Measurements from ENCODE around the gene LRP8. TPM values are rescaled to one million over a fixed set of nuclear protein-coding genes. Genes with fewer than 3 reads are reported as not detected.

Gene LRP8
- polyA plus RNA-seq, 1 donor (not counting 4 experiments of a cell fraction or from before 2014, with no cell fraction given), result 31.0 TPM

DNA sequence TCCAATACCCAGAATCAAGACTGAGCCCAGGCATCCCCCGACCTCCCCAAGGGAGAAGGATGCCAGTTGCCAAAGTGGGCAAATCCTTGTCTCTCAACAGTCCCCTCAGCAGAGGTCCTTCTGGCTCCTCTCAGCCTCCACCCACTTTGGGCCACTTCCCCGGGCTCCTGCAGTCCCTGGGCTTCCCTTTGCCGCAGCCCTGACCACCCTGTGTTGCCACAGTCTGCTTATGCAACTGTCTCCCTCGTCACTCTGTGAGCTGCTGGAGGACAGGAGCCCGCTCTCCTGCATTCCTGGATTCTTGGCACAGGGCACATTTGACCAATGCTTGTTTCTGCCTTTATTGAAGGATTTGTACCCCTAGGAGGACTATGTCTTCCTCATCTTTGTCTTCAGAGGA lies 2.9 kb upstream of the LRP8 start:
- Histone ChIP-seq H3K9ac (ENCODE audit: control insufficient read depth, extremely low read depth, insufficient read depth, low read length) (no peak overlapping the region), H3K4me3 (ENCODE audit: control insufficient read depth in 2 of 3, extremely low read depth in 1 of 3, insufficient read depth in 2 of 3, low read depth in 1 of 3, low read length in 3 of 3) (no peak overlapping the region), H3K27ac (ENCODE audit: control insufficient read depth, insufficient read depth, low read length) (no peak overlapping the region), H3K4me2 (ENCODE audit: control insufficient read depth, extremely low read depth, insufficient read depth, low read depth, low read length) (no peak overlapping the region), H3K36me3 (ENCODE audit: control insufficient read depth in 2 of 2, extremely low read depth in 1 of 2, insufficient read depth in 2 of 2, low read length in 2 of 2) (no peaks in the 10 kb centered on the region), H2AFZ (ENCODE audit: control insufficient read depth, low read length) (no peak overlapping the region), H3K4me1 (ENCODE audit: control insufficient read depth, extremely low read depth, insufficient read depth, low read length) (peaks cover 2% of the 10 kb centered on the region), H3K79me2 (ENCODE audit: control insufficient read depth, insufficient read depth, low read length) (peaks cover 2% of the 10 kb centered on the region), H3K9me3 (ENCODE audit: control insufficient read depth, low read depth, low read length) (no peaks in the 10 kb centered on the region), H4K20me1 (ENCODE audit: control insufficient read depth, extremely low read depth, insufficient read depth, low read length) (no peaks in the 10 kb centered on the region), H3K27me3 (ENCODE audit: control insufficient read depth, extremely low read depth, insufficient read depth, low read length) (peaks cover 6% of the 10 kb centered on the region), H3K9me1 (ENCODE audit: control insufficient read depth, extremely low read depth, insufficient read depth, low read length) (no peaks in the 10 kb centered on the region)
- no peak for FAIRE-seq
- DNase-seq (ENCODE audit: low read depth, low spot score), result no peak
- TF ChIP-seq EZH2 (IDR thresholded peaks at IDR 0.05; ENCODE audit: low read length), result no peak
- TF ChIP-seq, protein P1, sequence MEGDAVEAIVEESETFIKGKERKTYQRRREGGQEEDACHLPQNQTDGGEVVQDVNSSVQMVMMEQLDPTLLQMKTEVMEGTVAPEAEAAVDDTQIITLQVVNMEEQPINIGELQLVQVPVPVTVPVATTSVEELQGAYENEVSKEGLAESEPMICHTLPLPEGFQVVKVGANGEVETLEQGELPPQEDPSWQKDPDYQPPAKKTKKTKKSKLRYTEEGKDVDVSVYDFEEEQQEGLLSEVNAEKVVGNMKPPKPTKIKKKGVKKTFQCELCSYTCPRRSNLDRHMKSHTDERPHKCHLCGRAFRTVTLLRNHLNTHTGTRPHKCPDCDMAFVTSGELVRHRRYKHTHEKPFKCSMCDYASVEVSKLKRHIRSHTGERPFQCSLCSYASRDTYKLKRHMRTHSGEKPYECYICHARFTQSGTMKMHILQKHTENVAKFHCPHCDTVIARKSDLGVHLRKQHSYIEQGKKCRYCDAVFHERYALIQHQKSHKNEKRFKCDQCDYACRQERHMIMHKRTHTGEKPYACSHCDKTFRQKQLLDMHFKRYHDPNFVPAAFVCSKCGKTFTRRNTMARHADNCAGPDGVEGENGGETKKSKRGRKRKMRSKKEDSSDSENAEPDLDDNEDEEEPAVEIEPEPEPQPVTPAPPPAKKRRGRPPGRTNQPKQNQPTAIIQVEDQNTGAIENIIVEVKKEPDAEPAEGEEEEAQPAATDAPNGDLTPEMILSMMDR (optimal IDR thresholded peaks at IDR 0.05 in 1 of 3, IDR thresholded peaks at IDR 0.05 in 1 of 3, conservative IDR thresholded peaks at IDR 0.05 in 1 of 3; ENCODE audit: extremely low read depth in 1 of 3, insufficient read depth in 2 of 3, low read length in 3 of 3), result no peak
- dilution Hi-C loops (cut with MboI; ENCODE audit: extremely low pct_ligation_motif_present, low sequenced_read_pairs), result no loop called here

DNA sequence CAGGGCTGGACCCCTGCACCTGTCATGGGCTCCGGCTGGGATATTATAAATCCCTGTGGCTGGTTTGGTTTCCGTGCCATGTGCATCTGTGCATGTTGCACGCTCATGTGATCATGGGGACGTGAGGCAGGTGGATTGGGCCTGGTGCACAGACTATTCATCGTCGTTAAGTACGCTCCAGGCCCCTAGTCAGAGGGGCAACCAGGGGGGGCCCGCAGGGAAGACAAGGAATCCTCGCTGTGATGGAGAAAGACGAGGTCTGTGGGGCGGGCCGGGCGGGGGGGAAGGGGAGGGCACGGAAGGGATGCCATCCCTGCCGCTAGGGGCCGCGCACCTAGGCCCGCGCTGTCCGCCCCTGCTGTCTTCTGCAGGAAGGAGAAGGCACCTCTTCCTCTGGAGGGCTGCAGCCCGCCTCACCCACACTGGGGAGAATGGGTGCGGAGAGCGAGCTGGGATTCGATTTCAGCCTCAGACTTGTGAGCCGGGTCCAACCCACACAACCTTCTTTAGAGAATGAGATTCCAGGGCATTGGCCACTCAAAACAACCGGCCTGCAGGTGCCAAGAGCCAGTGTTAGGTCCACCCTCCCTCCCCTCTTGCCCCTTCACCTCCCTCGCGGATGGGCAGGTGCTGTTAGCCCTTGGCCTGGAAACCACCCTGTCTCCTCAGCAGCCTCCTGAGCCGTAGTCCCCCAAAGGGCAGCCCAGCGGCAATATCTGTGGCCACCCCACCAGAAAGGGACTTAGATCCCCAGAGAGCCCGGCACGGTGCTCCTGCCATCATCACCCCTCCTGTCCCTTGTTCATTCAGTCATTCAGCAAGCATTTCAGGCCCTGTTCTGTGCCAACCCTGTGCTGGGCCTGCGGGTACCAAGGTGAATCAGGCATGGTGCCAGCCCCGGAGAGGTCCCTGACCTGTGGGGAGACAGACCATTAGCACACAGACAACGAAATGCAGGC lies 950 bp upstream of the LRP8 start:
- Histone ChIP-seq H3K27me3 (ENCODE audit: control insufficient read depth, extremely low read depth, insufficient read depth, low read length) (peaks cover 6% of the 10 kb centered on the region), H3K36me3 (ENCODE audit: control insufficient read depth in 2 of 2, extremely low read depth in 1 of 2, insufficient read depth in 2 of 2, low read length in 2 of 2) (peaks cover 0 to 12% of the 10 kb centered on the region in 2 experiments), H3K4me1 (ENCODE audit: control insufficient read depth, extremely low read depth, insufficient read depth, low read length) (peaks cover 14% of the 10 kb centered on the region), H4K20me1 (ENCODE audit: control insufficient read depth, extremely low read depth, insufficient read depth, low read length) (no peaks in the 10 kb centered on the region), H2AFZ (ENCODE audit: control insufficient read depth, low read length) (no peak overlapping the region), H3K9me3 (ENCODE audit: control insufficient read depth, low read depth, low read length) (no peaks in the 10 kb centered on the region), H3K9me1 (ENCODE audit: control insufficient read depth, extremely low read depth, insufficient read depth, low read length) (no peaks in the 10 kb centered on the region), H3K4me3 (ENCODE audit: control insufficient read depth in 2 of 3, extremely low read depth in 1 of 3, insufficient read depth in 2 of 3, low read depth in 1 of 3, low read length in 3 of 3) (no peak overlapping the region), H3K27ac (ENCODE audit: control insufficient read depth, insufficient read depth, low read length) (no peak overlapping the region), H3K4me2 (ENCODE audit: control insufficient read depth, extremely low read depth, insufficient read depth, low read depth, low read length) (peak overlapping the region; percentile 48), H3K9ac (ENCODE audit: control insufficient read depth, extremely low read depth, insufficient read depth, low read length) (no peak overlapping the region), H3K79me2 (ENCODE audit: control insufficient read depth, insufficient read depth, low read length) (peaks cover 21% of the 10 kb centered on the region)
- FAIRE-seq (no peak), DNase-seq (ENCODE audit: low read depth, low spot score) (no peak)
- TF ChIP-seq EZH2 (IDR thresholded peaks at IDR 0.05; ENCODE audit: low read length), result no peak
- TF ChIP-seq, protein P1 (optimal IDR thresholded peaks at IDR 0.05 in 1 of 3, IDR thresholded peaks at IDR 0.05 in 1 of 3, conservative IDR thresholded peaks at IDR 0.05 in 1 of 3; ENCODE audit: extremely low read depth in 1 of 3, insufficient read depth in 2 of 3, low read length in 3 of 3), result no peak
- dilution Hi-C loops (cut with MboI; ENCODE audit: extremely low pct_ligation_motif_present, low sequenced_read_pairs), result no loop called here
